Measurements from ENCODE around the gene IL18BP. TPM values are rescaled to one million over a fixed set of nuclear protein-coding genes. Genes with fewer than 3 reads are reported as not detected.

Gene IL18BP
- total and polyA plus RNA-seq, 5 donors, result 2.7 to 5.3 (median 3.8) TPM

GRCh38 chr11:71996517-71996916 lies 2.2 kb upstream of the IL18BP start:
- WGBS, result 95% methylated on average over 4 of the region's 4 CpGs
- H3K4me1 ChIP-seq (ENCODE audit: control insufficient read depth, insufficient read depth, low read length), result peaks cover 4% of the 10 kb centered on the region
- no peaks in the 10 kb centered on the region for H3K9me3 ChIP-seq (ENCODE audit: control insufficient read depth, low read length)
- H3K27me3 ChIP-seq (ENCODE audit: control insufficient read depth, insufficient read depth), result no peaks in the 10 kb centered on the region
- intact Hi-C loops (cut with DNase I), result no loop called here
- ATAC-seq, result peak in 1 of 2 donors; percentile 2
- H3K27ac ChIP-seq (ENCODE audit: low read length), result no peak overlapping the region
- DNase-seq, result no peak
- no peak overlapping the region for H3K4me3 ChIP-seq (ENCODE audit: low read length)

- no peak overlapping the region for H3K4me3 ChIP-seq (ENCODE audit: low read length)
- H3K27me3 ChIP-seq (ENCODE audit: control insufficient read depth, insufficient read depth), result no peaks in the 10 kb centered on the region
- intact Hi-C loops (cut with DNase I), result no loop called here
- DNase-seq, result peak; percentile 71 to 88 (median 86)
- 56% methylated on average over 8 of the region's 8 CpGs for WGBS
- peaks cover 4% of the 10 kb centered on the region for H3K4me1 ChIP-seq (ENCODE audit: control insufficient read depth, insufficient read depth, low read length)
- no peaks in the 10 kb centered on the region for H3K9me3 ChIP-seq (ENCODE audit: control insufficient read depth, low read length)
- peak overlapping the region; percentile 11 for H3K27ac ChIP-seq (ENCODE audit: low read length)
- ATAC-seq, result peak; percentile 38 to 48
These were observed 1.8 kb upstream of the IL18BP start for GRCh38 chr11:71996946-71997345.

DNA sequence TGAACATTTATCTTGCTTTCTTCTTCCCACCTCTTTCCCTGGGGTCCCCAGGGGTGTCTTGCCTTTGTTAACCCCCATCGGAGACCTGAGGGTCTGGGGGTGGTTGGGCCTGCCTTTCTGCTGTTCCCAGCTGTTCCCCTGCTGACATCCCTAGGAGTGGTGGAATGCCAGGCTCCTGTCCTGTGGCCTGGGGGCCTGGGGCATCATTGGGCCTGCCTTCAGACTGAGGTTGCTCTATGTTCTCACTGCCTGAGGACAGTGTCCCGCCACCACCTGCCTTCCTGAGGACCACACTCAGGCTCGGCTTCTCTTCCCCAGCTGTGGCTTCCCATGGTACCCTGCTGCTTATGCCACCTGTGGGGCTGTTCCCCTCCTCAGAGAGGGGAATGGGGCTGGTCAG lies 1.1 kb upstream of the IL18BP start:
- 93% methylated on average over 3 of the region's 3 CpGs for WGBS

GRCh38 chr11:71998061-71998460 lies 648 bp upstream of the IL18BP start:
- Histone ChIP-seq H3K27ac (ENCODE audit: low read length) (no peak overlapping the region), H3K4me3 (ENCODE audit: low read length) (no peak overlapping the region), H3K27me3 (ENCODE audit: control insufficient read depth, insufficient read depth) (no peaks in the 10 kb centered on the region), H3K4me1 (ENCODE audit: control insufficient read depth, insufficient read depth, low read length) (peaks cover 4% of the 10 kb centered on the region), H3K9me3 (ENCODE audit: control insufficient read depth, low read length) (no peaks in the 10 kb centered on the region)
- ATAC-seq (no peak), DNase-seq (no peak)
- WGBS, result 92% methylated on average over 2 of the region's 2 CpGs
- intact Hi-C loops (cut with DNase I), result no loop called here

More for the DNA sequence above, 1.1 kb upstream of the IL18BP start:
- Histone ChIP-seq H3K27me3 (ENCODE audit: control insufficient read depth, insufficient read depth) (no peaks in the 10 kb centered on the region), H3K4me3 (ENCODE audit: low read length) (no peak overlapping the region), H3K27ac (ENCODE audit: low read length) (peak overlapping the region; percentile 11), H3K9me3 (ENCODE audit: control insufficient read depth, low read length) (no peaks in the 10 kb centered on the region), H3K4me1 (ENCODE audit: control insufficient read depth, insufficient read depth, low read length) (peaks cover 4% of the 10 kb centered on the region)
- ATAC-seq (no peak), DNase-seq (no peak)
- intact Hi-C loops (cut with DNase I), result no loop called here

DNA sequence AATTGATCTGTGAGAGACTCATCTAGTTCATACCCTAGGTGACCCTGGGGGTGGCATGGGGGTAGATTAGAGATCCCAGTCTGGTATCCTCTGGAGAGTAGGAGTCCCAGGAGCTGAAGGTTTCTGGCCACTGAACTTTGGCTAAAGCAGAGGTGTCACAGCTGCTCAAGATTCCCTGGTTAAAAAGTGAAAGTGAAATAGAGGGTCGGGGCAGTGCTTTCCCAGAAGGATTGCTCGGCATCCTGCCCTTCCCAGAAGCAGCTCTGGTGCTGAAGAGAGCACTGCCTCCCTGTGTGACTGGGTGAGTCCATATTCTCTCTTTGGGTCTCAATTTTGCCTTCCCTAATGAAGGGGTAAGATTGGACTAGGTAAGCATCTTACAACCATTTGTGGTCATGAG lies 653 bp downstream of the IL18BP start:
- H3K27me3 ChIP-seq (ENCODE audit: control insufficient read depth, insufficient read depth), result no peaks in the 10 kb centered on the region
- ATAC-seq, result peak; percentile 50 to 59
- peak overlapping the region; percentile 23 for H3K27ac ChIP-seq (ENCODE audit: low read length)
- 18% methylated on average over 2 of the region's 2 CpGs for WGBS
- peak in 2 of 3 donors; percentile 51 to 79 for DNase-seq
- H3K9me3 ChIP-seq (ENCODE audit: control insufficient read depth, low read length), result no peaks in the 10 kb centered on the region
- intact Hi-C loops (cut with DNase I), result no loop called here
- no peak overlapping the region for H3K4me3 ChIP-seq (ENCODE audit: low read length)
- H3K4me1 ChIP-seq (ENCODE audit: control insufficient read depth, insufficient read depth, low read length), result peaks cover 4% of the 10 kb centered on the region

- intact Hi-C loops (cut with DNase I), result no loop called here
- DNase-seq, result no peak
- no peaks in the 10 kb centered on the region for H3K27me3 ChIP-seq (ENCODE audit: control insufficient read depth, insufficient read depth)
- no peak for ATAC-seq
- H3K4me3 ChIP-seq (ENCODE audit: low read length), result no peak overlapping the region
- peaks cover 4% of the 10 kb centered on the region for H3K4me1 ChIP-seq (ENCODE audit: control insufficient read depth, insufficient read depth, low read length)
- WGBS, result 62% methylated on average over 8 of the region's 8 CpGs
- H3K27ac ChIP-seq (ENCODE audit: low read length), result peak overlapping the region; percentile 23
- no peaks in the 10 kb centered on the region for H3K9me3 ChIP-seq (ENCODE audit: control insufficient read depth, low read length)
These were observed 1.1 kb downstream of the IL18BP start for GRCh38 chr11:71999798-72000197.

DNA sequence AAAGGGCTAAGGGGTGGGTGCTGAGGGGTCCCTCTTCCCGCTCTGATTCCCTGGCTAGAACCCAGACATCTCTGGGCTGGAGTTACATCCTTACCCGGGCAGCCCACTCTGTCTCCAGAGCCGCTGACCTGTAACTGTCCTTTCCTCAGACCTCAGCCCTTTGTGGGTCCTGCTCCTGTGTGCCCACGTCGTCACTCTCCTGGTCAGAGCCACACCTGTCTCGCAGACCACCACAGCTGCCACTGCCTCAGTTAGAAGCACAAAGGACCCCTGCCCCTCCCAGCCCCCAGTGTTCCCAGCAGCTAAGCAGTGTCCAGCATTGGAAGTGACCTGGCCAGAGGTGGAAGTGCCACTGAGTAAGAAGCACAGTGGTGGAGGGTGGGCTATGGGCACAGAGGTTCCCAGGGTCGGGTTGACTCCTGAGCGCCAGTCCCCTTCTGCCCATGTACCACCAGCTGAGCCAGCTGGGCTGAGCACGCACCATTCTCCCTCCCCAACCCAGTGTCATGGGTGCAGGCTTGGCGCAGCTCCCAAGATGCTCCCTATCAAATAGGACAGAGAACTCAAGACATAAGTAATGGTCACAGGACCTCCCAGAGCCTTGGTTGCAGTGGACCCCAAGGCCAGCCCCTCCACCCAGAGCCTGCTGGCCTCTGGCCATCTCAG lies 1.6 kb downstream of the IL18BP start:
- Histone ChIP-seq H3K27ac (ENCODE audit: low read length) (no peak overlapping the region), H3K27me3 (ENCODE audit: control insufficient read depth, insufficient read depth) (no peaks in the 10 kb centered on the region), H3K4me3 (ENCODE audit: low read length) (no peak overlapping the region), H3K4me1 (ENCODE audit: control insufficient read depth, insufficient read depth, low read length) (peaks cover 4% of the 10 kb centered on the region), H3K9me3 (ENCODE audit: control insufficient read depth, low read length) (no peaks in the 10 kb centered on the region)
- WGBS, result 88% methylated on average over 10 of the region's 10 CpGs
- DNase-seq, result no peak
- intact Hi-C loops (cut with DNase I), result no loop called here
- no peak for ATAC-seq

DNA sequence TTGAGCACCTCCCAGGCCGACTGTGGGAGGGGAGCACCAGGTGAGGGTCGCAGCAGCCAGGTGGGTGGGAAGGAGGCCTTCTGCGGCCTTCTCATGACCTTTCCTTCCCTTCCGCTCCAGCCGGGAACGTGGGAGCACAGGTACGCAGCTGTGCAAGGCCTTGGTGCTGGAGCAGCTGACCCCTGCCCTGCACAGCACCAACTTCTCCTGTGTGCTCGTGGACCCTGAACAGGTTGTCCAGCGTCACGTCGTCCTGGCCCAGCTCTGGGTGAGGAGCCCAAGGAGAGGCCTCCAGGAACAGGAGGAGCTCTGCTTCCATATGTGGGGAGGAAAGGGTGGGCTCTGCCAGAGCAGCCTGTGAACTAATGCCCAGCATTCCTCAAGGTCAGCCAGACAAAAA lies 2.6 kb downstream of the IL18BP start:
- DNase-seq (no peak), ATAC-seq (no peak)
- H3K9me3 ChIP-seq (ENCODE audit: control insufficient read depth, low read length), result no peaks in the 10 kb centered on the region
- peaks cover 4% of the 10 kb centered on the region for H3K4me1 ChIP-seq (ENCODE audit: control insufficient read depth, insufficient read depth, low read length)
- no peaks in the 10 kb centered on the region for H3K27me3 ChIP-seq (ENCODE audit: control insufficient read depth, insufficient read depth)
- H3K4me3 ChIP-seq (ENCODE audit: low read length), result no peak overlapping the region
- H3K27ac ChIP-seq (ENCODE audit: low read length), result no peak overlapping the region
- WGBS, result 79% methylated on average over 11 of the region's 11 CpGs
- intact Hi-C loops (cut with DNase I), result no loop called here

GRCh38 chr11:72001834-72002591 lies 3.3 kb downstream of the IL18BP start:
- Histone ChIP-seq H3K4me3 (ENCODE audit: low read length) (no peak overlapping the region), H3K27me3 (ENCODE audit: control insufficient read depth, insufficient read depth) (no peaks in the 10 kb centered on the region), H3K27ac (ENCODE audit: low read length) (no peak overlapping the region), H3K9me3 (ENCODE audit: control insufficient read depth, low read length) (no peaks in the 10 kb centered on the region), H3K4me1 (ENCODE audit: control insufficient read depth, insufficient read depth, low read length) (peaks cover 4% of the 10 kb centered on the region)
- WGBS, result 54% methylated on average over 10 of the region's 10 CpGs
- DNase-seq, result no peak
- ATAC-seq, result no peak
- intact Hi-C loops (cut with DNase I), result no loop called here

GRCh38 chr11:72002841-72003775 lies 4.4 kb downstream of the IL18BP start:
- 78% methylated on average over 12 of the region's 12 CpGs for WGBS
- H3K4me3 ChIP-seq (ENCODE audit: low read length), result no peak overlapping the region
- H3K4me1 ChIP-seq (ENCODE audit: control insufficient read depth, insufficient read depth, low read length), result no peaks in the 10 kb centered on the region
- DNase-seq (no peak), ATAC-seq (no peak)
- intact Hi-C loops (cut with DNase I), result no loop called here
- H3K9me3 ChIP-seq (ENCODE audit: control insufficient read depth, low read length), result no peaks in the 10 kb centered on the region
- H3K27me3 ChIP-seq (ENCODE audit: control insufficient read depth, insufficient read depth), result no peaks in the 10 kb centered on the region
- no peak overlapping the region for H3K27ac ChIP-seq (ENCODE audit: low read length)

DNA sequence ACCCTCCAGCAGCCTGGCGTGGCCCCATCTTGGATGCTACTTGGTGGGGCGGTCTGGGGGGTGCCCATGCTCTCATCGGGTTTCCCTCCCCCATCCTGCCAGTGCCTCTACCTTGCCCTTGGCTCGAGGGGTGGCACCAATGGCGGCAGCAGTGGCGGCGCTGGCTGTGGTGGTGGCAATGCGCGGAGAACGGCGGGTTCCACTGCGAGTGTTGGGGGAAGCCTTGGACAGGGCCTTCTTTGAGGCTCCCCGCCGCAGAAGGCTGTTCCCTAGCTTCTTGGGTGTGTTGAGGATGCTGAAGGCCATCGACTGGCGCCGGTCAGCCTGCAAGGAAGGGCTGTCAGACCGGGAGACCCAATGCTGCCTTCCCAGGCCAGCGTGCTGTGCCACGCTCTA lies 5.1 kb downstream of the IL18BP start:
- H3K27me3 ChIP-seq (ENCODE audit: control insufficient read depth, insufficient read depth), result no peaks in the 10 kb centered on the region
- 94% methylated on average over 20 of the region's 20 CpGs for WGBS
- H3K4me3 ChIP-seq (ENCODE audit: low read length), result no peak overlapping the region
- H3K9me3 ChIP-seq (ENCODE audit: control insufficient read depth, low read length), result no peaks in the 10 kb centered on the region
- H3K4me1 ChIP-seq (ENCODE audit: control insufficient read depth, insufficient read depth, low read length), result no peaks in the 10 kb centered on the region
- intact Hi-C loops (cut with DNase I), result no loop called here
- no peak for ATAC-seq
- H3K27ac ChIP-seq (ENCODE audit: low read length), result no peak overlapping the region
- no peak for DNase-seq

All from right cardiac atrium (tissue), 5 donors.